GM23338 (cell line): ENCODE results near the gene PCGF3. TPM values are rescaled to one million over a fixed set of nuclear protein-coding genes. Genes with fewer than 3 reads are reported as not detected.

Experiments
- ATAC-seq: fragments of 200-7000 bp; cut with Tn5 transposase; 3 replicates; pipeline ENCODE4 v1.9.1; 2020
- DNase-seq: peaks from one replicate; pipeline ENCODE4 v3.0.0-alpha.2; 2015; ENCODE audit warnings: low spot score
- H2AFZ ChIP-seq: fragments of 200-600 bp; sonication (generic); 2 replicates; pipeline ENCODE4 v1.8.0; 2016; ENCODE audit warnings: antibody characterized with exemption, mild to moderate bottlenecking, moderate library complexity
- H3F3A ChIP-seq: fragments of 200-600 bp; sonication (generic); replicated peaks from 2 replicates; pipeline ENCODE4 v1.8.0; 2017; ENCODE audit warnings: antibody characterized with exemption, mixed run types, low read depth
- H3K27ac ChIP-seq: fragments of 200-600 bp; sonication (generic); 2 replicates; pipeline ENCODE4 v1.6.1; 2016; ENCODE audit warnings: low read depth
- H3K27me3 ChIP-seq: fragments of 200-600 bp; sonication (generic); 2 replicates; pipeline ENCODE4 v1.8.0; 2016; ENCODE audit warnings: mild to moderate bottlenecking, mixed run types, moderate library complexity; ENCODE audit not compliant: insufficient read depth
- H3K36me3 ChIP-seq: fragments of 200-600 bp; sonication (generic); 2 replicates; pipeline ENCODE4 v1.8.0; 2016; ENCODE audit warnings: mild to moderate bottlenecking; ENCODE audit not compliant: insufficient read depth
- H3K4me1 ChIP-seq: fragments of 200-600 bp; sonication (generic); 2 replicates; pipeline ENCODE4 v1.8.0; 2016; ENCODE audit warnings: mild to moderate bottlenecking, moderate library complexity; ENCODE audit not compliant: insufficient read depth
- H3K4me2 ChIP-seq: fragments of 200-600 bp; sonication (generic); 2 replicates; pipeline ENCODE4 v1.7.1; 2017; ENCODE audit warnings: mixed run types
- H3K4me3 ChIP-seq: fragments of 200-600 bp; sonication (generic); 2 replicates; pipeline ENCODE4 v1.6.1; 2016; ENCODE audit warnings: mixed run types
- H3K79me2 ChIP-seq: fragments of 200-600 bp; sonication (generic); replicated peaks from 2 replicates; pipeline ENCODE4 v1.8.0; 2017; ENCODE audit warnings: mild to moderate bottlenecking; ENCODE audit not compliant: insufficient read depth
- H3K9me2 ChIP-seq: fragments of 200-600 bp; sonication (generic); 2 replicates; pipeline ENCODE4 v1.8.0; 2017; ENCODE audit not compliant: insufficient read depth
- H4K20me1 ChIP-seq: fragments of 200-600 bp; sonication (generic); replicated peaks from 2 replicates; pipeline ENCODE4 v1.8.0; 2017; ENCODE audit warnings: mild to moderate bottlenecking; ENCODE audit not compliant: insufficient read depth
- H3K27ac Mint-ChIP-seq: 2 replicates; pipeline ENCODE4 v1.8.0; 2020; ENCODE audit warnings: inconsistent platforms, mild to moderate bottlenecking, moderate library complexity, mixed read lengths
- H3K27me3 Mint-ChIP-seq: 3 replicates; pipeline ENCODE4 v1.8.0; 2022; ENCODE audit warnings: low read depth, mild to moderate bottlenecking, moderate library complexity, mixed read lengths, inconsistent platforms; ENCODE audit not compliant: insufficient read depth, poor library complexity
- H3K36me3 Mint-ChIP-seq: 3 replicates; pipeline ENCODE4 v1.8.0; 2021; ENCODE audit warnings: low read depth, mild to moderate bottlenecking, inconsistent platforms, moderate library complexity, mixed read lengths
- H3K4me1 Mint-ChIP-seq: 3 replicates; pipeline ENCODE4 v1.8.0; 2020; ENCODE audit warnings: mild to moderate bottlenecking, inconsistent platforms, mixed read lengths
- H3K4me3 Mint-ChIP-seq: 3 replicates; pipeline ENCODE4 v1.8.0; 2021; ENCODE audit warnings: moderate library complexity, mild to moderate bottlenecking, inconsistent platforms, mixed read lengths
- H3K9me3 Mint-ChIP-seq: 3 replicates; pipeline ENCODE4 v1.8.0; 2020; ENCODE audit warnings: moderate library complexity, mild to moderate bottlenecking, inconsistent platforms, mixed read lengths
- CREB1 ChIP-seq: fragments of 250-450 bp; sonication (Bioruptor Pico); IDR thresholded peaks from 2 replicates; pipeline ENCODE4 v1.5.0; 2020; ENCODE audit warnings: low read depth, mild to moderate bottlenecking, moderate library complexity
- CTCF ChIP-seq, 2 experiments: fragments of 200-600 bp in 1 of 2; sonication (generic) in 1 of 2; conservative IDR thresholded peaks; 2 replicates each; pipeline versions ENCODE4 v1.5.1 to v1.6.1; 2016 to 2017; ENCODE audit warnings: antibody characterized with exemption in 2 of 2, low read depth in 2 of 2, mild to moderate bottlenecking in 2 of 2, moderate library complexity in 1 of 2
- EZH2 ChIP-seq: fragments of 200-600 bp; sonication (generic); IDR thresholded peaks from one replicate; pipeline ENCODE4 v1.8.0; 2017; ENCODE audit warnings: antibody characterized with exemption, mild to moderate bottlenecking, low read depth; ENCODE audit not compliant: unreplicated experiment
- EZH2phosphoT487 ChIP-seq: fragments of 200-600 bp; sonication (generic); IDR thresholded peaks from one replicate; pipeline ENCODE4 v1.8.1; 2018; ENCODE audit warnings: antibody characterized with exemption; ENCODE audit not compliant: unreplicated experiment
- JUNB ChIP-seq: IDR thresholded peaks from one replicate; pipeline ENCODE4 v1.6.1; 2016; ENCODE audit warnings: antibody characterized with exemption; ENCODE audit not compliant: unreplicated experiment
- NANOG ChIP-seq: IDR thresholded peaks from 2 replicates; pipeline ENCODE4 v1.6.1; 2016; ENCODE audit warnings: antibody characterized with exemption, borderline replicate concordance
- POLR2AphosphoS5 ChIP-seq: IDR thresholded peaks from 2 replicates; pipeline ENCODE4 v1.6.1; 2016; ENCODE audit warnings: antibody characterized with exemption, low read depth
- REST ChIP-seq: IDR thresholded peaks from one replicate; pipeline ENCODE4 v1.6.1; 2018; ENCODE audit warnings: antibody characterized with exemption; ENCODE audit not compliant: unreplicated experiment
- STAT1 ChIP-seq: IDR thresholded peaks from one replicate; pipeline ENCODE4 v1.6.1; 2016; ENCODE audit warnings: antibody characterized with exemption; ENCODE audit not compliant: unreplicated experiment
- ZNF114 ChIP-seq: fragments of 250-450 bp; sonication (Bioruptor Pico); IDR thresholded peaks from 2 replicates; pipeline ENCODE4 v1.5.0; 2020; ENCODE audit warnings: mild to moderate bottlenecking, moderate library complexity
- ZNF331 ChIP-seq: fragments of 250-450 bp; sonication (Bioruptor Pico); IDR thresholded peaks from 2 replicates; pipeline ENCODE4 v1.5.0; 2020; ENCODE audit warnings: low read depth, mild to moderate bottlenecking, moderate library complexity
- ZNF462 ChIP-seq: fragments of 250-450 bp; sonication (Bioruptor Pico); IDR thresholded peaks from 2 replicates; pipeline ENCODE4 v1.5.0; 2020; ENCODE audit warnings: mild to moderate bottlenecking, moderate library complexity
- polyA plus RNA-seq: library from polyadenylated mRNA; unstranded; fragments of >200 nt; fragmentation: Nextera tagmentation; extraction: Ambion mirVana; gene quantifications from 2 replicates; pipeline ENCODE4 v1.2.1, GENCODE V29; 2016
- total RNA-seq: library from RNA; depleted of rRNA; stranded (reverse); fragments of >200 nt; shearing (Covaris generic); gene quantifications from 2 replicates; pipeline ENCODE4 v1.2.3, GENCODE V29; 2014
- TF ChIP-seq, protein P1 (sequence below): IDR thresholded peaks from 2 replicates; pipeline ENCODE4 v1.6.1; 2016; ENCODE audit warnings: antibody characterized with exemption

PCGF3 gene
- total and polyA plus RNA-seq, 2 experiments from 2014 or later = 33.1 to 49.0 TPM

DNA sequence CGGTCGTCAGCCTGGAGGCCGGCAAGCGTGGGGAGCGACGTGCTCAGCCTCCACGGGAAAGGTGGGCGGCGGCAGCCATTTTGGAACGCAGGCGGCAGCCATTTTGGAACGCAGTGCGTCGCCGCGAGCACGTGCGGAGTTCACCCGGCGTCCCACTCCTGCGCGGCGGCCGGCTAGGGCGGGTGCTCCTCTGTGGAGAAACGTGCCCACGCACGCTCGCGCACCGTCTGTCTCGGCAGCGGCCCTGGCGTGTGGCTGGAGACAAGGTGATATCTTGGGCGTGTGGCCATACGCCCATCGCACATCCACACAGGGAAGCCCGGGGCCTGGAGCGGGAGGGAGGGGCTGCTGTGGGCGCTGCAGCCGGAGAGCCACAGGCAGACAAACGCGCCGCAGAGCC lies 99.2 kb downstream of the PCGF3 start:
- Histone ChIP-seq H3K4me3 (no peak overlapping the region), H3K4me2 (no peak overlapping the region), H3F3A (no peaks in the 10 kb centered on the region), H3K27ac (no peak overlapping the region), H2AFZ (peak overlapping the region; percentile 94), H3K27me3 (peaks cover 27% of the 10 kb centered on the region; the same call in 1 of the 2 replicates), H3K79me2 (no peaks in the 10 kb centered on the region), H3K36me3 (no peaks in the 10 kb centered on the region), H4K20me1 (no peaks in the 10 kb centered on the region), H3K9me2 (no peaks in the 10 kb centered on the region), H3K4me1 (no peaks in the 10 kb centered on the region)
- ATAC-seq (no peak), DNase-seq (no peak)
- Mint-ChIP-seq H3K27ac (no peak overlapping the region), H3K36me3 (no peaks in the 10 kb centered on the region), H3K9me3 (peaks cover 10% of the 10 kb centered on the region; the same call in 2 of the 3 replicates), H3K4me3 (no peak overlapping the region), H3K27me3 (peaks cover 8% of the 10 kb centered on the region), H3K4me1 (no peaks in the 10 kb centered on the region; the same call in 2 of the 3 replicates)
- no peak for TF ChIP-seq CREB1 (CRISPR knock-in tag)
- TF ChIP-seq ZNF331 (CRISPR knock-in tag) = no peak
- no peak for TF ChIP-seq ZNF114 (CRISPR knock-in tag)
- TF ChIP-seq NANOG = no peak
- no peak for TF ChIP-seq EZH2
- no peak for TF ChIP-seq ZNF462 (CRISPR knock-in tag)
- TF ChIP-seq STAT1 = no peak
- TF ChIP-seq CTCF (conservative IDR thresholded peaks at IDR 0.05; ENCODE audit: low read depth in 2 of 2) = no peak
- TF ChIP-seq REST = no peak
- TF ChIP-seq, protein P1, sequence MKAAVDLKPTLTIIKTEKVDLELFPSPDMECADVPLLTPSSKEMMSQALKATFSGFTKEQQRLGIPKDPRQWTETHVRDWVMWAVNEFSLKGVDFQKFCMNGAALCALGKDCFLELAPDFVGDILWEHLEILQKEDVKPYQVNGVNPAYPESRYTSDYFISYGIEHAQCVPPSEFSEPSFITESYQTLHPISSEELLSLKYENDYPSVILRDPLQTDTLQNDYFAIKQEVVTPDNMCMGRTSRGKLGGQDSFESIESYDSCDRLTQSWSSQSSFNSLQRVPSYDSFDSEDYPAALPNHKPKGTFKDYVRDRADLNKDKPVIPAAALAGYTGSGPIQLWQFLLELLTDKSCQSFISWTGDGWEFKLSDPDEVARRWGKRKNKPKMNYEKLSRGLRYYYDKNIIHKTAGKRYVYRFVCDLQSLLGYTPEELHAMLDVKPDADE = no peak
- TF ChIP-seq EZH2phosphoT487 = no peak
- TF ChIP-seq JUNB = no peak
- TF ChIP-seq POLR2AphosphoS5 = no peak
